Measurements from ENCODE around the gene DYRK3. TPM values are rescaled to one million over a fixed set of nuclear protein-coding genes. Genes with fewer than 3 reads are reported as not detected.

DYRK3 gene
- total and polyA plus RNA-seq, 9 of the 15 experiments (the other 6 are each of a cell fraction or from before 2014, with no cell fraction given), result 4.5 to 33.7 (median 25.7) TPM

GRCh38 chr1:206678490-206678889, 43.2 kb downstream of the DYRK3 start (continued):
- TF ChIP-seq THAP12 (CRISPR knock-in tag; IDR thresholded peaks at IDR 0.05), result no peak

GRCh38 chr1:206679738-206680211, 44.4 kb downstream of the DYRK3 start:
- 61% methylated on average over 5 of the region's 5 CpGs for WGBS (ENCODE audit: insufficient coverage, low coverage, missing lambda C conversion rate)
- ATAC-seq (no peak), DNase-seq (ENCODE audit: extremely low read depth in 1 of 4, low spot score in 3 of 4) (no peak), FAIRE-seq (no peak)
- Histone ChIP-seq H3K9me3 (replicated peaks; ENCODE audit: control insufficient read depth, insufficient read depth, low read depth, low read length) (no peaks in the 10 kb centered on the region), H3K9me1 (ENCODE audit: control insufficient read depth, insufficient read depth, low read length) (peaks cover 3% of the 10 kb centered on the region), H3K79me2 (ENCODE audit: control insufficient read depth, insufficient read depth, low read length) (no peaks in the 10 kb centered on the region), H2AFZ (ENCODE audit: low read depth, low read length) (peak overlapping the region; percentile 75), H3K9ac (ENCODE audit: insufficient read depth in 1 of 2, low read depth in 2 of 2, low read length in 2 of 2) (no peak overlapping the region), H3K27me3 (ENCODE audit: control insufficient read depth in 2 of 2, insufficient read depth in 2 of 2, low read length in 2 of 2) (no peaks in the 10 kb centered on the region; a peak in 1 of 5 replicates), H3K4me3 (no peak overlapping the region), H3K4me2 (ENCODE audit: insufficient read depth, low read length) (0 out of 2 replicates have a peak overlapping the region, but pooled peaks have one; percentile 22), H3K36me3 (ENCODE audit: control insufficient read depth, insufficient read depth, low read length) (no peaks in the 10 kb centered on the region), H4K20me1 (replicated peaks; ENCODE audit: control insufficient read depth, insufficient read depth, low read length) (no peaks in the 10 kb centered on the region), H3K27ac (ENCODE audit: extremely low read depth, low read depth, low read length) (0 out of 3 replicates have a peak overlapping the region, but pooled peaks have one; percentile 1), H3K4me1 (replicated peaks in 1 of 2; ENCODE audit: control insufficient read depth in 2 of 2, insufficient read depth in 2 of 2, low read length in 2 of 2) (peaks cover 27 to 60% of the 10 kb centered on the region in 2 experiments)
- in situ Hi-C loops (cut with MboI) (no loop called here), intact Hi-C loops (cut with micrococcal nuclease) (no loop called here)
- no TSS peak for BruUV-seq (replicated peaks)
- TF ChIP-seq HCFC1 (IDR thresholded peaks at IDR 0.05; ENCODE audit: low read depth, low read length) (no peak), ZNF311 (CRISPR knock-in tag; IDR thresholded peaks at IDR 0.05) (0 out of 2 replicates have a peak, but pooled peaks have one; percentile 33)
- ChIA-PET POLR2A (interaction anchor here (0.6 to 1.4 kb wide), 3 partner anchors 11 to 17 kb away, joined by 3 read pairs; no protein-coding TSS in a partner anchor), CTCF (ENCODE audit: low intra/inter-chr PET ratio) (no interaction called here)
